K562 (cell line): ENCODE results near the gene EIF5. TPM values are rescaled to one million over a fixed set of nuclear protein-coding genes. Genes with fewer than 3 reads are reported as not detected.

Experiments used
- HIVEP1 ChIP-seq: fragments of 250-450 bp; sonication (Bioruptor Pico); IDR thresholded peaks from 2 replicates; pipeline ENCODE4 v1.4.0; 2020; ENCODE audit warnings: mild to moderate bottlenecking
- IRF2 ChIP-seq: sonication (generic); formaldehyde crosslinking; IDR thresholded peaks from 2 replicates; pipeline ENCODE4 v1.8.1; 2022; ENCODE audit warnings: mild to moderate bottlenecking, missing genetic modification reagents
- KHSRP ChIP-seq: fragments of 450-650 bp; IDR thresholded peaks from 2 replicates; pipeline ENCODE4 v1.6.1; 2017
- STAT5A ChIP-seq: IDR thresholded peaks from 2 replicates; pipeline ENCODE4 v1.6.1; 2012; ENCODE audit warnings: low read length, inconsistent platforms, borderline replicate concordance
- ZNF609 ChIP-seq: sonication (generic); formaldehyde crosslinking; IDR thresholded peaks from 2 replicates; pipeline ENCODE4 v1.8.1; 2023; ENCODE audit warnings: missing genetic modification reagents, mild to moderate bottlenecking, borderline replicate concordance
- polyA plus RNA-seq, 8 experiments: library from polyadenylated mRNA; depleted of rRNA in 4 of 8; stranded (reverse) in 5 of 8; unstranded in 3 of 8; fragments of >200 nt; fragmentation: Nextera tagmentation in 2 of 8; fragmentation: Illumina TruSeq in 1 of 8; extraction: Ambion mirVana in 2 of 8; extraction: Trizol in 1 of 8; gene quantifications; 2 replicates each; pipeline versions ENCODE4 v1.2.1 to v1.2.3, GENCODE V29; 2011 to 2014; ENCODE audit warnings: inconsistent platforms in 1 of 8, missing spikeins in 1 of 8
- total RNA-seq, 7 experiments: library from RNA; depleted of rRNA in 6 of 7; stranded (reverse); fragments of >200 nt in 6 of 7; fragmentation: Illumina TruSeq in 2 of 7; extraction: Trizol in 2 of 7; gene quantifications; 2 replicates each; pipeline versions ENCODE4 v1.2.1 to v1.2.3, GENCODE V29; 2011 to 2021; ENCODE audit warnings: low replicate concordance in 1 of 7

EIF5 gene
- total and polyA plus RNA-seq, 9 of the 15 experiments (the other 6 are each of a cell fraction or from before 2014, with no cell fraction given) = 92.7 to 442 (median 190) TPM

- TF ChIP-seq ZNF609 (CRISPR knock-in tag) = no peak
- TF ChIP-seq IRF2 (CRISPR knock-in tag) = no peak
- TF ChIP-seq STAT5A = no peak
- peak; percentile 38; the same call in 1 of the 2 replicates for TF ChIP-seq KHSRP
- TF ChIP-seq HIVEP1 (CRISPR knock-in tag) = no peak
Measured at GRCh38 chr14:103343164-103343879, 9.3 kb downstream of the EIF5 start (continued).
